ENCODE data around the gene AWAT2. TPM values are rescaled to one million over a fixed set of nuclear protein-coding genes. Genes with fewer than 3 reads are reported as not detected.

Gene AWAT2
- total and polyA plus RNA-seq, 2 donors (not counting 1 experiment from before 2014, with no cell fraction given), result not detected

DNA sequence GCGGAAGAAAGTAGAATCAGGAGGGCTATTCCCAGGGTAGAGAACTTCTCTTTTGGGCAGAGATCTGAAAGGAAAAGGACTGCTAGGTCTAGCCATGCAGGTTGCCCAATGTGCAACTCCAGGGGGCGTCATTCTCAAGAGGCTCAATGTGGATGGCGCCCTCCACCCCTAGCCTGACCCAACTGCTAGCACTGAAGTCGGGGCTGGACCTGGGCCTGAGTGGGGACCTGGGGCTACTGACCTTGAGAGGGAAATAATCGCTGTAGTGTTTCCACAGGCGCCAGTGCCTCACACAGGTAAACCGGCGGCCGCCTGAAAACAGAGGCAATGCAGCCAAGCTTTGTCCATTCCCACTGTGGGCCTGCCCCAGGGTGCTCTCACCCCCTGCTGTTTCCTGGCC, 6.1 kb downstream of the AWAT2 start:
- Histone ChIP-seq H3K9me3 (ENCODE audit: control extremely low read depth in 1 of 3, control insufficient read depth in 2 of 3, insufficient read depth in 1 of 3, low read length in 2 of 3) (no peaks in the 10 kb centered on the region), H3K79me2 (ENCODE audit: control insufficient read depth, insufficient read depth, low read length) (no peaks in the 10 kb centered on the region), H3K36me3 (replicated peaks in 1 of 2; ENCODE audit: control extremely low read depth in 1 of 2, control insufficient read depth in 1 of 2, extremely low read depth in 1 of 2, insufficient read depth in 2 of 2, low read length in 1 of 2) (no peaks in the 10 kb centered on the region), H3K4me3 (ENCODE audit: control extremely low read depth in 1 of 5, extremely low read depth in 1 of 5, insufficient read depth in 1 of 5, low read depth in 2 of 5, low read length in 4 of 5) (no peak overlapping the region), H3K27ac (ENCODE audit: low read length in 2 of 2) (no peak overlapping the region), H4K20me1 (ENCODE audit: control insufficient read depth, insufficient read depth, low read length, poor library complexity, severe bottlenecking) (no peaks in the 10 kb centered on the region), H3K4me2 (replicated peaks; ENCODE audit: low read depth, low read length, poor library complexity, severe bottlenecking) (no peak overlapping the region), H3K4me1 (ENCODE audit: control insufficient read depth in 2 of 2, insufficient read depth in 2 of 2, low read length in 2 of 2) (no peaks in the 10 kb centered on the region), H3K27me3 (replicated peaks in 1 of 4; ENCODE audit: control extremely low read depth in 1 of 4, control insufficient read depth in 3 of 4, insufficient read depth in 4 of 4, low read length in 3 of 4) (no peaks in the 10 kb centered on the region), H3K9ac (ENCODE audit: low read length) (no peak overlapping the region), H2AFZ (ENCODE audit: insufficient read depth, low read depth, low read length, poor library complexity, severe bottlenecking) (no peak overlapping the region)
- no peak for DNase-seq
- intact Hi-C loops (cut with micrococcal nuclease), result no loop called here
- CTCF ChIA-PET, result no interaction called here
- no peak for TF ChIP-seq EZH2 (IDR thresholded peaks at IDR 0.05; ENCODE audit: borderline replicate concordance, insufficient read depth, low read depth, low read length, poor library complexity, severe bottlenecking)
- TF ChIP-seq, protein P1, sequence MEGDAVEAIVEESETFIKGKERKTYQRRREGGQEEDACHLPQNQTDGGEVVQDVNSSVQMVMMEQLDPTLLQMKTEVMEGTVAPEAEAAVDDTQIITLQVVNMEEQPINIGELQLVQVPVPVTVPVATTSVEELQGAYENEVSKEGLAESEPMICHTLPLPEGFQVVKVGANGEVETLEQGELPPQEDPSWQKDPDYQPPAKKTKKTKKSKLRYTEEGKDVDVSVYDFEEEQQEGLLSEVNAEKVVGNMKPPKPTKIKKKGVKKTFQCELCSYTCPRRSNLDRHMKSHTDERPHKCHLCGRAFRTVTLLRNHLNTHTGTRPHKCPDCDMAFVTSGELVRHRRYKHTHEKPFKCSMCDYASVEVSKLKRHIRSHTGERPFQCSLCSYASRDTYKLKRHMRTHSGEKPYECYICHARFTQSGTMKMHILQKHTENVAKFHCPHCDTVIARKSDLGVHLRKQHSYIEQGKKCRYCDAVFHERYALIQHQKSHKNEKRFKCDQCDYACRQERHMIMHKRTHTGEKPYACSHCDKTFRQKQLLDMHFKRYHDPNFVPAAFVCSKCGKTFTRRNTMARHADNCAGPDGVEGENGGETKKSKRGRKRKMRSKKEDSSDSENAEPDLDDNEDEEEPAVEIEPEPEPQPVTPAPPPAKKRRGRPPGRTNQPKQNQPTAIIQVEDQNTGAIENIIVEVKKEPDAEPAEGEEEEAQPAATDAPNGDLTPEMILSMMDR (IDR thresholded peaks at IDR 0.05), result no peak
- Mint-ChIP-seq H3K27ac (no peak overlapping the region), H3K4me3 (no peak overlapping the region), H3K4me1 (no peaks in the 10 kb centered on the region), H3K9me3 (ENCODE audit: insufficient read depth) (no peaks in the 10 kb centered on the region), H3K27me3 (no peaks in the 10 kb centered on the region)
- 100% methylated on average over 5 of the region's 9 CpGs for WGBS (ENCODE audit: insufficient coverage)
- POLR2A ChIA-PET, result no interaction called here
- no peak for ATAC-seq (ENCODE audit: low read depth)

GRCh38 chrX:70042399-70043371, 7.1 kb downstream of the AWAT2 start:
- ChIA-PET CTCF (no interaction called here), POLR2A (no interaction called here)
- H3K27me3 ChIP-seq (replicated peaks in 1 of 4; ENCODE audit: control extremely low read depth in 1 of 4, control insufficient read depth in 3 of 4, insufficient read depth in 4 of 4, low read length in 3 of 4), result no peaks in the 10 kb centered on the region
- no peak for ATAC-seq (ENCODE audit: low read depth)
- H3K4me1 Mint-ChIP-seq, result no peaks in the 10 kb centered on the region
- H4K20me1 ChIP-seq (ENCODE audit: control insufficient read depth, insufficient read depth, low read length, poor library complexity, severe bottlenecking), result no peaks in the 10 kb centered on the region
- intact Hi-C loops (cut with micrococcal nuclease), result no loop called here
- no peak overlapping the region for H3K27ac Mint-ChIP-seq
- H3K4me1 ChIP-seq (ENCODE audit: control insufficient read depth in 2 of 2, insufficient read depth in 2 of 2, low read length in 2 of 2), result no peaks in the 10 kb centered on the region
- no peak overlapping the region for H3K4me3 Mint-ChIP-seq
- H3K9me3 ChIP-seq (ENCODE audit: control extremely low read depth in 1 of 3, control insufficient read depth in 2 of 3, insufficient read depth in 1 of 3, low read length in 2 of 3), result no peaks in the 10 kb centered on the region
- TF ChIP-seq, protein P1 (IDR thresholded peaks at IDR 0.05), result no peak
- TF ChIP-seq EZH2 (IDR thresholded peaks at IDR 0.05; ENCODE audit: borderline replicate concordance, insufficient read depth, low read depth, low read length, poor library complexity, severe bottlenecking), result no peak
- no peak overlapping the region for H3K4me2 ChIP-seq (replicated peaks; ENCODE audit: low read depth, low read length, poor library complexity, severe bottlenecking)
- H3K9ac ChIP-seq (ENCODE audit: low read length), result no peak overlapping the region
- no peak overlapping the region for H3K4me3 ChIP-seq (ENCODE audit: control extremely low read depth in 1 of 5, extremely low read depth in 1 of 5, insufficient read depth in 1 of 5, low read depth in 2 of 5, low read length in 4 of 5)
- no peaks in the 10 kb centered on the region for H3K36me3 ChIP-seq (replicated peaks in 1 of 2; ENCODE audit: control extremely low read depth in 1 of 2, control insufficient read depth in 1 of 2, extremely low read depth in 1 of 2, insufficient read depth in 2 of 2, low read length in 1 of 2)
- H3K79me2 ChIP-seq (ENCODE audit: control insufficient read depth, insufficient read depth, low read length), result no peaks in the 10 kb centered on the region
- H2AFZ ChIP-seq (ENCODE audit: insufficient read depth, low read depth, low read length, poor library complexity, severe bottlenecking), result no peak overlapping the region
- no peaks in the 10 kb centered on the region for H3K9me3 Mint-ChIP-seq (ENCODE audit: insufficient read depth)
- H3K27ac ChIP-seq (ENCODE audit: low read length in 2 of 2), result no peak overlapping the region
- no peaks in the 10 kb centered on the region for H3K27me3 Mint-ChIP-seq
- DNase-seq, result no peak
- 100% methylated on average over 2 of the region's 11 CpGs for WGBS (ENCODE audit: insufficient coverage)
